Right ventricle myocardium superior (tissue), 1 donor: ENCODE results near the gene SMIM33. TPM values are rescaled to one million over a fixed set of nuclear protein-coding genes. Genes with fewer than 3 reads are reported as not detected.
A peak's percentile ranks its signal among the peaks of the same experiment; 100 is the strongest.
"Not testable (repeated sequence)": the region's sequence is repeated elsewhere in the genome, so short reads cannot be mapped to it uniquely, and the experiment has no call there.

ENCODE experiments used
- ATAC-seq: fragments of 200-7000 bp; cut with Tn5 transposase; one replicate; pipeline ENCODE4 v1.9.1; 2020; ENCODE audit warnings: mild to moderate bottlenecking; ENCODE audit not compliant: poor library complexity
- DNase-seq: peaks from one replicate; pipeline ENCODE4 v3.0.0-alpha.2; 2020
- intact Hi-C: fragments of 100-400 bp; cut with DNase I; formaldehyde crosslinking; loops from one replicate; pipeline ENCODE4 v1.11.2; 2022
- long read RNA-seq: library from polyadenylated mRNA; unstranded; transcript quantifications from one replicate; pipeline ENCODE4 v2.0.0, GENCODE V29; 2021
- total RNA-seq: library from RNA; stranded (reverse); fragmentation: NEBNext Ultra II Directional; extraction: Animal tissue kit (Norgen Biotek cat#: 25700); gene quantifications from one replicate; pipeline ENCODE4 v1.2.1, GENCODE V29; 2021
- donor health status: DM: no; HTN: yes; CAD: no; lungs with severe emphysema.

Gene SMIM33
- not detected for total RNA-seq
- long read RNA-seq: 0 reads

- DNase-seq (no peak), ATAC-seq (peak; percentile 13)
- intact Hi-C loops: no loop called here
Observed at GRCh38 chr5:139470821-139471300, at the start of gene SMIM33. Gene SMIM33 (plus strand): TSS chr5:139471004. CDS start chr5:139471122, 118 bp downstream.

- intact Hi-C loops: loop anchor here (10.0 kb wide), 1 partner anchor 202 kb away; no protein-coding TSS in a partner anchor
- ATAC-seq (peak; percentile 21), DNase-seq (no peak)
Observed at GRCh38 chr5:139422307-139422893, 48.4 kb upstream of the SMIM33 start.

GRCh38 chr5:139425497-139425896 lies 45.3 kb upstream of the SMIM33 start:
- intact Hi-C loops: loop anchor here (2.0 to 10.0 kb wide), 2 partner anchors 89 to 199 kb away; no protein-coding TSS in a partner anchor
- ATAC-seq: no peak
- DNase-seq: no peak

- ATAC-seq (no peak), DNase-seq (no peak)
- intact Hi-C loops: loop anchor here (10.0 kb wide), 1 partner anchor 198 kb away; no protein-coding TSS in a partner anchor
Observed at GRCh38 chr5:139426203-139426885, 44.5 kb upstream of the SMIM33 start.

GRCh38 chr5:139430015-139430414 lies 40.8 kb upstream of the SMIM33 start:
- DNase-seq (no peak), ATAC-seq (no peak)
- intact Hi-C loops: no loop called here

- DNase-seq (no peak), ATAC-seq (no peak)
- intact Hi-C loops: loop anchor here (1.0 kb wide), 1 partner anchor 10 kb away; no protein-coding TSS in a partner anchor
Observed at GRCh38 chr5:139431706-139432105, 39.1 kb upstream of the SMIM33 start.

- DNase-seq (no peak), ATAC-seq (no peak)
- intact Hi-C loops: no loop called here
Observed at GRCh38 chr5:139435676-139436075, 35.1 kb upstream of the SMIM33 start.

- DNase-seq (no peak), ATAC-seq (no peak)
- intact Hi-C loops: no loop called here
Observed at GRCh38 chr5:139438707-139439012, 32.1 kb upstream of the SMIM33 start.

- peak; percentile 99 for ATAC-seq
- DNase-seq: peak; percentile 98
- intact Hi-C loops: no loop called here
Observed at GRCh38 chr5:139439013-139439903, 31.5 kb upstream of the SMIM33 start, which contains the start of gene DNAJC18. Gene DNAJC18 (minus strand): TSS chr5:139439525. CDS start chr5:139439445, 80 bp downstream.

- ATAC-seq, DNase-seq, intact Hi-C loops: not testable (repeated sequence)
Observed at GRCh38 chr5:139440416-139440815, 30.4 kb upstream of the SMIM33 start.

GRCh38 chr5:139443831-139444453 lies 26.9 kb upstream of the SMIM33 start:
- intact Hi-C loops: no loop called here
- ATAC-seq: no peak
- no peak for DNase-seq

- DNase-seq (no peak), ATAC-seq (peak; percentile 22)
- intact Hi-C loops: no loop called here
Observed at GRCh38 chr5:139445325-139446170, 25.3 kb upstream of the SMIM33 start.

GRCh38 chr5:139446956-139447779 lies 23.6 kb upstream of the SMIM33 start:
- no peak for ATAC-seq
- intact Hi-C loops: no loop called here
- no peak for DNase-seq

GRCh38 chr5:139451176-139451575 lies 19.6 kb upstream of the SMIM33 start:
- intact Hi-C loops: no loop called here

GRCh38 chr5:139451878-139452660 lies 18.7 kb upstream of the SMIM33 start:
- ATAC-seq: no peak
- no peak for DNase-seq
- intact Hi-C loops: no loop called here

More at GRCh38 chr5:139451176-139451575, 19.6 kb upstream of the SMIM33 start:
- no peak for ATAC-seq
- DNase-seq: no peak
